LHCN-M2 (cell line): ENCODE measurements around the gene MARK4. TPM values are rescaled to one million over a fixed set of nuclear protein-coding genes. Genes with fewer than 3 reads are reported as not detected.

ENCODE experiments used
- DNase-seq: peaks from one replicate; pipeline ENCODE4 v3.0.0-alpha.2; 2012; ENCODE audit warnings: low read depth
- total RNA-seq: library from RNA; depleted of rRNA; stranded (reverse); fragments of >200 nt; gene quantifications from 2 replicates; pipeline ENCODE4 v1.2.3, GENCODE V29; 2014

The MARK4 gene
- total RNA-seq, 1 experiment from 2014 or later, result 11.0 TPM

DNA sequence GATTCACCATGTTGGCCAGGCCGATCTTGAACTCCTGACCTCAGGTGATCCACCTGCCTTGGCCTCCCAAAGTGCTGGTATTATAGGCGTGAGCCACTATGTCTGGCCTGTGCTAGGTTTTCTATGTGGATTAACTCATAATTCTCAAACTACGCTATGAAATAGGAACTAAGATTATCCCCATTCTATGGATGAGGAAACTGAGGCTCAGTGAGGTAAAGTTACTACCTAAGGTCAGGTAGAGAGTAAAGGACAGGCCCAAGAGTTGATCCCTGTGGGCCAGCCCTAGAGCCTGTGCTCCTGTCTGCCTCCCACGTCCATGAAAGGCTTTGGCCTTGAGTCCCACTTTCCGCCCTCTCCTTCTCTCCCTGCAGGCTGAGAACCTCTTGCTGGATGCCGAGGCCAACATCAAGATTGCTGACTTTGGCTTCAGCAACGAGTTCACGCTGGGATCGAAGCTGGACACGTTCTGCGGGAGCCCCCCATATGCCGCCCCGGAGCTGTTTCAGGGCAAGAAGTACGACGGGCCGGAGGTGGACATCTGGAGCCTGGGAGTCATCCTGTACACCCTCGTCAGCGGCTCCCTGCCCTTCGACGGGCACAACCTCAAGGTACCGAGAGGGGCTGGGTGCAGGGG is 20.1 kb downstream of the MARK4 start:
- DNase-seq, result no peak

DNA sequence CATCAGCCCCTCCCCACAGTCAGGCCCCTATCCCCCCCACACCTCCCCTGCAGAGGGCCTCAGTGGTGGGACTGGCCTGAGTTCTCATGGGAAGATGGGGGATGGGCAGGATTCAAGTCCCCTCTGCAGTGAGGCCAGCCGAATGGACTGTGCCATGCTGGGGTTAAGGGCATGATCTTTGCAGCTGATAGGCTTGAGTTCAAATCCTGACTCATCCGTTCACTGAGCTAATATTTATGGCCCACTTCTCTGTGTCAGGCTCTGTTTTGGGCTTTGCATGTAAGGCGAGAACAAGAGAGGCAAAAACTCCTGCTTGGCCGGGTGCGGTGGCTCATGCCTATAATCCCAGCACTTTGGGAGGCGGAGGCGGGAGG is 20.7 kb downstream of the MARK4 start:
- DNase-seq, result no peak

DNA sequence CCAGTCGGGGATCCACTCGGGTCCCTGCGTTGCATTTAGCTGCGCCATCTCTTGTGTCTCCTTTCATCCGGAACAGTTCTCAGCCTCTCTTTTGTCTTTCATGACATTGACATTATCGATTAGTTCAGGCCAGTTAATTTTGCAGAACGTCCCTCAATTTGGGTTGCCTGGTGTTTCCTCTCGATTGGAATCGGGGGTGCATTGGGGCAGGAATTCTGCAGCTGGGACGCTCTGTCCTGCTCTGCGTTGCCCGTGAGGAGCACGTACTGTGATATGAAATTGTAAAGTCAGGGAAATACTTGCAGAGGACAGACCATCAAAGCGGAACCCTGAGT is 22.4 kb downstream of the MARK4 start:
- no peak for DNase-seq

DNA sequence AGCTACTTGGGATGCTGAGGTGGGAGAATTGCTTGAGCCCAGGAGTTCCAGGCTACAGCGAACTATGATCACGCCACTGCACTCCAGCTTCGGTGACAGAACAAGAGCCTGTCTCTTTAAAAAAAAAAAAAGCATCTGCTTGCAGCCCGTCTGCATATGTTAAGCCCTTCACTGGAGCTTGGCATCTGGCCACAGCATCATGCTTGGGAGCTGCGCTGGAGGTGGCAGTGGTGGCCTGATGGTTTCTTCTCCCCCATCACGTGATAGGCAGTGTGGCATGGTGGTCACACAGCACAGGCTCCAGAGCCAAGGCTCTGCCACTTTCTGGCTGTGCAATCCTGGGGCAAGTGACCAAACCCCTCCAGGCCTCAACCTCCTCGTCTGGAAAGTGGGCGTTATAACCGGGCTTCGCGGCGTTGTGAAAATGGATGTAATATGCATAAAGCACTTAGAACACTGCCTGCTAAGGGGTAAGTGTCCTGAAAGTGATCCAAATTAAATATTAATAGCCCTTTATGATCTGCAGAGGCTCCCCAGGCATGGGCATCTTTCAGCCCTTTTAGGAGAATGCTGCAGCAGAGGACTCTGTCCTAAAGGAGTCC is 24.4 kb downstream of the MARK4 start:
- DNase-seq, result no peak

DNA sequence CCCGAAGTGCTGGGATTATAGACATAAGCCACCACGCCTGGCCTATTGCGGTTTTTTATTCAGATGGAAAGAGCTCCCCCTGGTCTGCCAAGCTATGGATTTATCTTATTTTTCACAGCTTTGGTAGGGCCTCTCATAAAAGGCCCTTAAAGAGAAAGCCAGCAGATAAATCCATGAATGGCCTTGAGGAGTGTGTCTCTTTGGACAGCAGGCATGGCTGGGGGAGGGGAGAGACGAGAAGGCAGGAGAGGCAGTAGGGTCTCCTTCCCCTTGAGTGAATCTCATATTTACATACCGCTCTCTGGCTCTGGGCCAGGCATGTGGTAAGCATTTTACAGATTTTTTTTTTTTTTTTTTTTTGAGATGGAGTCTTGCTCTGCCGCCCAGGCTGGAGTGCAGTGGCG is 25.2 kb downstream of the MARK4 start:
- no peak for DNase-seq

DNA sequence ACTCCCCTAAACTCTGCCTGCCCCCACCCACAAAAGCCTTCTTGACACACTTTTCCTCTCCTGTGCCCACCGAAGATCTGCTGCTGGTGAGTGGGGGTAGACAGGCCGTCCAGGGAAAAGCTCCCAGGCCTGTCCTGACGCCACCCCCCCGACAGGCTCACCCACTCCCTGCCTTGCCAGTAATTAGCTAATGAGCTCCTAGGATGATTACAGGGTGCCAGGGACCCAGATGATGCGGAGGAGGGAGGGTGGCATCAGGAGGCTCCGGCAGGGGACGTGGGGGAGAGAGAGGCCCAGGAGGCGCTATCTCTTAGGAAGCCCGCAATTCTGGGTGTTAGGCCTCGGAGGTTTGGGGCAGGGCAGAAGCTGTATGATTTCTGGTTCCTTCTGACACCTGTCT is 27.0 kb downstream of the MARK4 start:
- no peak for DNase-seq

DNA sequence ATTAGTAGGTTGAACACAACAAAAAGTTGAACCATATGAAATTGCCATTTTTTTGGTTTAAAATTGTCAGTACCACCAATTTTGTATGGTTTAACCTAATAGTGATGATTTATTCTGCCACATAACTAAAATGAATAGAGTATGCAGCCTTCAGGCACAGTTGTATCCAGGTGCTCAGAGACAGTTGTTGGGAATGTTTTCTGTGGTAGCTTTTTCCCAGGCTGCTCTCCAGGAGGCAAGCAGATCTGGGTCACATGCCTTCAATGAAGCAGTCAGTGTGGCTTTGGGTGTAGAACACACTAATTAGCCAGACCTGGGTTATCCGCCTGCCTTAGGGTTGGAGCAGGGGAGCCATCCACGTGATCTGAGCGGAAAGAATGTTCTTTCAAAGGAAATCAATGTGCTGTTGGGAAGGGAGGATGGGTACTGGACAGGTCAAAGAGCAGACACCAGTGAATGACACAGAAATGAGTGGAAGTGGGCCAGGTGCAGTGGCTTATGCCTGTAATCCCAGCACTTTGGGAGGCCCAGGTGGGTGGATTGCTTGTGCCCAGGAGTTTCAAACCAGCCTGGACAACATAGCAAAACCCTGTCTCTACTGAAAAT is 28.6 kb downstream of the MARK4 start:
- DNase-seq, result no peak

DNA sequence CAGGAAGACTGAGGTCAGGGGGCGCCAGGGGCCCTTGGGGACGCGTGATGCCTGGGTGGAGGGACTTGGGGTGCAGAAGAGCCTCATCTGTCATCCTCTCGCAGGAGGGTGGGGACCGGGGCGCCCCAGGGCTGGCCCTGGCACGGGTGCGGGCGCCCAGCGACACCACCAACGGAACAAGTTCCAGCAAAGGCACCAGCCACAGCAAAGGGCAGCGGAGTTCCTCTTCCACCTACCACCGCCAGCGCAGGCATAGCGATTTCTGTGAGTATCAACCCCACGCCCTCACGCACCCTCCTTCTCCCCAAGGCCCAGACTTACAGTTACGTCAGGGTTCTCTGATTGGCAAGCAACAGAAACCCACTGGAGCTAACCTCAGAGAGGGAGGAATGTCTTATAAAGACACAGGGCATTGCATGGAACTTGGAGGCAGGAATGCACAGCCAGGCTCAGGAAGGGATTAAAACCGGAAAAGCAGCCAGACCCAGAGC is 29.4 kb downstream of the MARK4 start:
- DNase-seq, result no peak

DNA sequence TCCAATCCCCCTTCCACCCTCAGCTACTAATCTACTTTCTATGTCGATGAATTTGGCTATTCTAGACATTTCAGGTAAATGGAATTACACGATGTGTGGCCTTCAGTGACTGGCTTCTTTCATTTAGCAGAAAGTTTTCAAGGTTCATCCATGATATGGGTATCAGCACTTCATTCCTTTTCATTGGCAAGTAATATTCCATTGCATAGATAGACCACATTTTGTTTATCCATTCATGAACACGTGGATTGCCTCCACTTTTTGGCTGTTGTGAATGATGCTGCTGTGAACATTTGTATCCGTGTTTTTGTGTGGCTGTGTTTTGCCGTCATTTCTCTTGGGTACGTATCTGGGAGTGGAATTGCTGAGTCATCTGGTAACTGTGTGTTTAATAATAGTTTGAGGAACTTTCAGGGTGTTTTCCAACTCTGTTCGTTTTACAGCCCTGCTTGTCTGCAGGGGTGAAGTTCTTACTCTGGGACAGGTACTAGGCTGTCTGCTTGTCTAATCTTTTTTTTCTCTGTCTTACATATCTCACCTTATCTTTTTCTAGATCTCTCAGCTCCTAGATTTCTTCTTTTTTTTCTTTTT is 32.5 kb downstream of the MARK4 start:
- DNase-seq, result no peak

DNA sequence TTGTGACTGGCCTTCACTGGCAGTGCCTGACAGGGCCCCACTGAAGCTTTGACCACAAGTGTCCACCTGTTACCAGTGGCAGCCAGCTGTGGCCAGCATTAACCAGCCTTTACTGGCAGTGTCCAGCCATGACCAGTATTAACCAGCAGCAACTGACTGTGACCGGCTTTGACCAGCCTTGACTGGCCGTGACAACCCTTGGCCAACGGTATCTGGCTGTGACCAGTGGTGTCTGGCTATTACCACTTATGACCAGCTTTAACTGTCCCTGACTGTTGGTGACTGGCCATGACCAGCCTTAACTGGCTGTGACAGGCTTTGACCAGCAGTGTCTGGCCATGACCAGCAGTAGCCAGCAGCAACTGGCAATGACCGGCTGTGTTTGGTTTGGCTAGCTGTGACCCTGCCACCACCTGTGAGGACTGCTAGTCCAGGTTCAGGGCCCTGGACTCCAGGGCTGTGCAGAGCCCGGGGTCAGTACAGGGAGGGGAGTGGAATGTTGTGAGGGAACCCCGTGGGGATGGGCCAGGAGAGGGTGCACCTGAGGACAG is 39.4 kb downstream of the MARK4 start:
- no peak for DNase-seq

DNA sequence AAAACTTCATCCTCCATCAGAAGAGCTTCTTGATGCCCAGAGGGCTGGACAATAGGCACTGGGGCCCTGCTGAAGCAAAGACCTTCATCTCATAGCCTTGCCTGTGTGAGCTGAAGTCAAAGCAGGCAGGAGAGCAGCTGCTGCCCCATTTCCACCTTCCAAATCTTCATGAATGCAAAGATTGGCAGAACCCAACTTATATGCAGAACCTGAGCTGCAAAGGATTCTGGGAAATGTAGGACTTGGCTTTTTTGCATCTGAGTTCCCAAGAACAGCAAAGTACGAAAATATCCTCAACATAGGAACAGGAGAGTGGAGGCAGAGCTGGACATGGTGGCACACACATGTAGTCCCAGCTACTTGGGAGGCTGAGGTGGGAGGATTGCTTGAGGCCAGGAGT is 40.8 kb downstream of the MARK4 start:
- DNase-seq, result no peak

DNA sequence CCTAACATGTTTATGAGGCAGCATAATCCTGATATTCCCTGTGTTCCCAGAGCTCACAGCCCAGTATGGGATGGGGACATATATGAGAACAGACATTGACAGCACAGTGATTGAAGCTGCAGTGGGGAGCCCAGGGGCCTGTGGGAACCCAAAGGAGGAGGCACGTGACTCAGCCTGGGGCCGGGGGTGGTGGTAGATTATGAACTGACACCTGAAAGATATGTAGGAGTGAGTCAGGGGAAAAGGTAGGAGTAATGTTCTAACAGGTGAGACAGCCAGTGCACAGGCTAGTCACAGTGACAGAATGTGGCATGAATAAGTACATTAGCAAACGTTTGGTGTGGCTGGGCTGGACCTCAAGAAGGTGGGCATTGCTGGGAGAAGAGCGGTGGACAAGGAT is 42.6 kb downstream of the MARK4 start:
- no peak for DNase-seq

DNA sequence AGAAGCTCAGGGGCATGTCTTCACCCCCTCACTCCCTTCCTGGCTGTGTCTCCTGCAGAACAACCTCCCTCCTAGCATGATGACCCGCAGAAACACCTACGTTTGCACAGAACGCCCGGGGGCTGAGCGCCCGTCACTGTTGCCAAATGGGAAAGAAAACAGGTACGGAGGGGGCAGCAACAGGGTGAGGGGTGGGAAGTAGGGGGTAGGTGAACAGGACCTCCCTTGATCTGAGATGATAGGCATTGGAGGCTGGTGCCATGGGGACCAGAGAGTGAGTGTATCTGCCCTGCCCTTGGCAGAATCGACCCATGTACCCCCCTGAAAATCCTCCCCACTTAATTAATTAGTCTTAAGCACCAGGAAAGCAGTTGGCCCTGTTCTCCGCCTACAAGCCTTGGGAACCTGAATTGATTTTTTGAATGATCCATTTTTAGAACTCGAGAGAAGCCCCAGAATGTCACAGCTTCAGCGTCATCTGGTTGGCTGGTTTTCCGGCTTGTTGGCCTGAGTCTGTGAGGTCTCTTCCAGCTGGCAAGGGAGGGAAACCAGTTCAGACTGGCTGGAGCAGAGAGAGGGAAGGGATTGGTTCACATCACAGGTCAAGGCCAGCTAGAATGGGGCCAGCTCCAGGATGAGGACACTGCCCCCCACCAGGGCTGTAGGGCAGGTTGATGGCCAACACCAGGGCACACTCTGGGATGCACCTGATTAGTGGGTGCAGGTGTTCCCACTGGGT is 43.4 kb downstream of the MARK4 start:
- DNase-seq, result no peak

DNA sequence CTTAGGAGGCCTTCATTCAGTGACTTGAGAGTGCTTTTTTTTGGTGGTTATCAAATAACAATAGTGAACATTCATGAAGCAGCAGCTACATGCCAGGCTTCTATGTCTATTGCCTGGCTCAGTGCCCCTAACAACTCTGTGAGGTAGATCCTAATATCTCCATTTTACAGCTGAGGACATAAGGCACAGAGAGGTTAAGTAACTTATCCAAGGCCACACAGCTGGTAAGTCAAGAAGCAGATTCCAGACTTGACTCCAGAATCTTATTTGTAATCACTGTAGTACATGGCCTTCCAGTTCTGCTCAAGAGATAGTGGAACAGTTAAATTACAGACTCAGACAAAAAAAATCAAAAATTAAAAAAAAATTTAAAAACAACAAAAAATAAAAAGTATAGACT is 44.8 kb downstream of the MARK4 start:
- DNase-seq, result no peak

DNA sequence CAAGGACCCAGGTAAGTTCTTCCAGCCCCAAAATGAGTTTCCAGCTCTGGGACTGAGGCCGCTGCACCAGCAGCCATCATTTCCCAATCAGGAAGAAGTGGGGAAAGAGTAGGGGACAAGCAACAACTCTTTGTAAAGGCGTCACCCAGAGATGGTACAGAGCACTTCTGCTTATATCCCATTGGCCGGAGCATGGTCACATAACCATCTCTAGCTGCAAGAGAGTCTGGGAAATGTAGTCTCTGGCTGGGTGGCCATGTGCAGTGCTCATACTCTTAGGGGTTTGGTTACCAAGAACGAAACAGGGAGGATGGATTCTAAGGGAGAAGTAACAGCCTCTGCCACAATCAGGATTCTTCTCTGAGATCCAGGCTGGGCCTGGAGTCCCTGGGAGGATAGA is 45.3 kb downstream of the MARK4 start:
- no peak for DNase-seq

DNA sequence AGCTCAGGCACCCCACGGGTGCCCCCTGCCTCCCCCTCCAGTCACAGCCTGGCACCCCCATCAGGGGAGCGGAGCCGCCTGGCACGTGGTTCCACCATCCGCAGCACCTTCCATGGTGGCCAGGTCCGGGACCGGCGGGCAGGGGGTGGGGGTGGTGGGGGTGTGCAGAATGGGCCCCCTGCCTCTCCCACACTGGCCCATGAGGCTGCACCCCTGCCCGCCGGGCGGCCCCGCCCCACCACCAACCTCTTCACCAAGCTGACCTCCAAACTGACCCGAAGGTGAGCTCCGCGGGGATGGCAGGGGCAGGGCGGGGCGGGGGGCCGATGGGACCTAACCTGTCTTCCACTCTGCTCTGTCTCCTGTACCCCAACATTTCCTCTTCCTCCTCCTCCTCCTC is 46.6 kb downstream of the MARK4 start:
- DNase-seq, result no peak

DNA sequence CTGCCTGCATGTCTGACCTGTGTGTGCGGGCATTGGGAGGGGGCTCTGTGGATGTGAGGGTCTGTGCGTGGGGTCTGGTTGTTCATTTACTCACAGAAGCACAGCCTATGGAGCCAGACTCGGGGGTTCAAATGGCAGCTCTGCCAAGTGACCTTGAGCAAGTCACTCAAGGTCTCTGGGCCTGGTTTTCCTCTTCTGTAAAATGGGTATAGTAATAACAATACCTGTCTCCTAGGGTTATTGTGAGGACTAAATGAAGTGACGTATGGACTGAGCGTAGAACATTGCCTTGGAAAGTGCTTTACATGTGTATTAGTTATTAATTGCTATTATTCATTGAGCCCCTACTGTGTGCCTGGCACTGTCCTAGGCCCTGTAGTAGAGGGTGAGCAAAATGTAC is 47.2 kb downstream of the MARK4 start:
- no peak for DNase-seq

DNA sequence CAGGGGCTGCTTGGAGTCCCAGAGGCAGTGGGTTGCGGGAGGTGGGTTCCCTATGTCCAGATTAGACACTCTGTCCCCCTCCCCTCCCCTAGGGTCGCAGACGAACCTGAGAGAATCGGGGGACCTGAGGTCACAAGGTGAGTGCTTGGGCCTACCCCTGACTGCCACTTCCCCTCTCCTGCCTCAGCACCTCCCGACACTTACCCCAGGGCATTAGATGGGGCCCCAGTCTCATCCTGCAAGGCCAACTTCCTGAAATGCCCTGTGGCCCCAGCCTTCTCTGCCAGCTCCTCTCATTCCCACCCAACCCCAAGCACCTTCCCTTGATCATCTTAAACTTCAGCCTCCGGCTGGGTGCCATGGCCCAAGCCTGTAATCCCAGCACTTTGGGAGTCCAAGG is 48.6 kb downstream of the MARK4 start:
- DNase-seq, result no peak

DNA sequence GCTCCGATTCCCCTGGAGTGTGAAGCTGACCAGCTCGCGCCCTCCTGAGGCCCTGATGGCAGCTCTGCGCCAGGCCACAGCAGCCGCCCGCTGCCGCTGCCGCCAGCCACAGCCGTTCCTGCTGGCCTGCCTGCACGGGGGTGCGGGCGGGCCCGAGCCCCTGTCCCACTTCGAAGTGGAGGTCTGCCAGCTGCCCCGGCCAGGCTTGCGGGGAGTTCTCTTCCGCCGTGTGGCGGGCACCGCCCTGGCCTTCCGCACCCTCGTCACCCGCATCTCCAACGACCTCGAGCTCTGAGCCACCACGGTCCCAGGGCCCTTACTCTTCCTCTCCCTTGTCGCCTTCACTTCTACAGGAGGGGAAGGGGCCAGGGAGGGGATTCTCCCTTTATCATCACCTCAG is 51.3 kb downstream of the MARK4 start:
- DNase-seq, result no peak

DNA sequence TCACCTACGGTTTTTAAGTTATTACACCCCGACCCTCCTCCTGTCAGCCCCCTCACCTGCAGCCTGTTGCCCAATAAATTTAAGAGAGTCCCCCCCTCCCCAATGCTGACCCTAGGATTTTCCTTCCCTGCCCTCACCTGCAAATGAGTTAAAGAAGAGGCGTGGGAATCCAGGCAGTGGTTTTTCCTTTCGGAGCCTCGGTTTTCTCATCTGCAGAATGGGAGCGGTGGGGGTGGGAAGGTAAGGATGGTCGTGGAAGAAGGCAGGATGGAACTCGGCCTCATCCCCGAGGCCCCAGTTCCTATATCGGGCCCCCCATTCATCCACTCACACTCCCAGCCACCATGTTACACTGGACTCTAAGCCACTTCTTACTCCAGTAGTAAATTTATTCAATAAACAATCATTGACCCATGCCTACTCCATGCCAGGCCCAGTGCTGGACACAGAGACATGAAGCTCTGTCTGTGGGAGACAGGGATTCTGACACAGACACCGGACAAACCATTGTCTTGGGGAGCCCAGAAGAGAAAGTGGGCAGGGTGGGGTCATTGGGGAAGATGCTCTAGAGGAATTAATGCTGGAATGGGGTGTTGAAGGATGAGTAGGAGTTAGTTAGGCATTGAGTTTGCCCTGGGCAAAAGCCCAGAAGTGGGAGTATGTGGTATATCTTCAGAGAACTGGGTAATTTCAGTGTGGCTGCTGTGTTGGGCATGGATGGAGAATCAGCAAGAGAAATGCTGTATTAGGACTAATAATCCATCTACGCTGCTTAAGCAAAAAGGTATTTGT is 52.4 kb downstream of the MARK4 start:
- DNase-seq, result no peak
